ENCODE data around the gene ITPKB.

Gene ITPKB

DNA sequence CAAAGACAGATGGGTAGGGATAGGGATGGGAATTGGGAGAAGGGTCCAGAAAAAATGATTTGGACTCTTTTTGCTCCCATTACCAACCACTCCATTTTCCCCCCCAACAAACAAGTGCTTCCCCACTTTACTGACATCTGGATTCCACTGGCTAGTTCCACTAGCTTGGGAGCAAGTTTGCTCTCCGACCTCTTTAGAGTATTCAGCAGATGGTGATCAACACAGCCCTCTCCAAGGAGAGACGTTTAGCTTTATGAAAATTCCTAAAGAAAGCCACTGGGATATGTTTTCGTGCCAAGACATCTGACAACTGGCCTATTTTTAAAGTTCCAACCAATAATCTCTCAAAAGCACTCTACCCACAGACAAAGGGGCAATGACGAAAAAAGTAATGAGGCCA, 50.3 kb downstream of the ITPKB start:
- Histone ChIP-seq H3K9ac (ENCODE audit: low read depth, low read length) (no peak overlapping the region), H3K4me1 (ENCODE audit: insufficient read depth, low read length) (peaks cover 12% of the 10 kb centered on the region; the same call in 1 of the 2 replicates), H3K27ac (ENCODE audit: low read depth, low read length) (no peak overlapping the region), H3K4me3 (ENCODE audit: low read length) (no peak overlapping the region), H3K27me3 (ENCODE audit: insufficient read depth, low read length) (peaks cover 3% of the 10 kb centered on the region; the same call in 1 of the 2 replicates), H3K36me3 (ENCODE audit: insufficient read depth, low read length) (no peaks in the 10 kb centered on the region), H3K9me3 (ENCODE audit: insufficient read depth, low read depth, low read length) (no peaks in the 10 kb centered on the region)
- 83% methylated on average over 4 of the region's 4 CpGs for WGBS

DNA sequence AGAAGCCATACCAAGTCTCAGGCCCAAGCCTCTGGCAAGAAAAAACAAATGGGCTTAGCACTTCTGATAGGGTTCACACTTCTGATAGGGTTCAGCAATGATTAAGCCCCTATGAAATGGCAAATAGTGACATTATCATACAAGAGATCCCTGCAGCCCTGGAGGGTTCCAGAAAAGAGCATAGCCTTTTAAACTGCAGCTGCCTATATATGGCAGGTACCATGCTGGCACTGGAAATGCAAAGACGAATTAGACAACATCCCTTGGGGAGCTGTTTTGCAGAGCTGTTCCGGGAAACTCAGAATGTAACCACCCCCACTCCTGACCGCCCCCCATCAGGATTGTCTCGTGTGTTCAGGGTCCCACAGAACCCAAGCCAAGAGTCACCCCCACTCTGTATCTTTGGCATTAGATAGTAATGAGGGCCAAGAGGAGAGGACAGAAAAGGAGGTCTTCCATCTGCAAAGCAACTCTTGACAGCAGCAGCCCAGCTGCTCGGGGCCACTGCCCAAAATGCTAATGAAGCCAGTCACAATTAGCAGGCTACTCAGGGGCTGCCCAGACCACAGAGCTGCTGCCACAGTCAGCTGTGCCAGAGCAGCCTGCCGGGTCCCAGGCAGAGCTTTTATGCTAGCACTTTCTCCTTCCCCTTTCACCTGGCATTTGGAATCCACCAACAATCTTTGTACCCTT, 50.9 kb downstream of the ITPKB start:
- Histone ChIP-seq H3K4me3 (ENCODE audit: low read length) (no peak overlapping the region), H3K9ac (ENCODE audit: low read depth, low read length) (no peak overlapping the region), H3K27me3 (ENCODE audit: insufficient read depth, low read length) (peaks cover 7% of the 10 kb centered on the region), H3K4me1 (ENCODE audit: insufficient read depth, low read length) (peaks cover 12% of the 10 kb centered on the region; the same call in 1 of the 2 replicates), H3K36me3 (ENCODE audit: insufficient read depth, low read length) (no peaks in the 10 kb centered on the region), H3K27ac (ENCODE audit: low read depth, low read length) (no peak overlapping the region), H3K9me3 (ENCODE audit: insufficient read depth, low read depth, low read length) (no peaks in the 10 kb centered on the region)
- 54% methylated on average over 6 of the region's 6 CpGs for WGBS

- Histone ChIP-seq H3K4me3 (ENCODE audit: low read length) (no peak overlapping the region), H3K27me3 (ENCODE audit: insufficient read depth, low read length) (peaks cover 14% of the 10 kb centered on the region), H3K9me3 (ENCODE audit: insufficient read depth, low read depth, low read length) (no peaks in the 10 kb centered on the region), H3K9ac (ENCODE audit: low read depth, low read length) (no peak overlapping the region), H3K4me1 (ENCODE audit: insufficient read depth, low read length) (peaks cover 12% of the 10 kb centered on the region; the same call in 1 of the 2 replicates), H3K36me3 (ENCODE audit: insufficient read depth, low read length) (no peaks in the 10 kb centered on the region), H3K27ac (ENCODE audit: low read depth, low read length) (no peak overlapping the region)
- 95% methylated on average over 2 of the region's 2 CpGs for WGBS
Measured at GRCh38 chr1:226687426-226687825, 51.7 kb downstream of the ITPKB start.

- Histone ChIP-seq H3K27ac (ENCODE audit: low read depth, low read length) (no peak overlapping the region), H3K9ac (ENCODE audit: low read depth, low read length) (no peak overlapping the region), H3K36me3 (ENCODE audit: insufficient read depth, low read length) (no peaks in the 10 kb centered on the region), H3K9me3 (ENCODE audit: insufficient read depth, low read depth, low read length) (no peaks in the 10 kb centered on the region), H3K4me1 (ENCODE audit: insufficient read depth, low read length) (peaks cover 13% of the 10 kb centered on the region; the same call in 1 of the 2 replicates), H3K27me3 (ENCODE audit: insufficient read depth, low read length) (peaks cover 20% of the 10 kb centered on the region), H3K4me3 (ENCODE audit: low read length) (no peak overlapping the region)
- 91% methylated on average over 12 of the region's 12 CpGs for WGBS
Measured at GRCh38 chr1:226686440-226687425, 52.3 kb downstream of the ITPKB start.

DNA sequence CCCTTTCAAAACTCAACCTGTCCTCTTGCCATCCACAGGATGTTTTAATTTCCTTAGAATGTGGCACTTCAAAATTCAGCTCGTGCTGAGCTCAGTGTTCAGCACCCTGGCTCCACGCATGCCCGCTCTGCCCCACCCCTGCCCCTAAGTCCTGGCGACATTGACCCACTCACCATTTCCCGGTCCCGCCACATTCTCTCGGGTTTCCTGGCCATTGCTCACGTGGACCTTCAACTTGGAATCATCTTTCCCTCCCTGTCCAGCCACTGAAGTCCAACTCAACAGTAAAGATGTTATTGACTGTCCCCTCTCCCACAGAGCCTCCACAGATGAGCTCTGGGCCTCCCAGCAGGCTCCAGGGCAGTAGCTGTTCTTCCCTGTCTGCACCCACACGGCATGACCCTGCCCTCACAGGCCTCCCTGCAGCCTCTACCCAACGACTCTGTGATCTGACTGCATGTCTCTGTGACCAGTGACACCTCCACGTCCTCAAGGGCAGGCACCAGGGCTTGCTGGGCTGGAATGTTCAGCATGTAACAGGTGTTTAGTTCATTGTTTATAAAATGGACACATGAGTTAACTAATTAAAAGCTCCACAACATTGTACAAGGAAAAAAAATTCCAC, 53.8 kb downstream of the ITPKB start:
- Histone ChIP-seq H3K4me1 (ENCODE audit: insufficient read depth, low read length) (peaks cover 22% of the 10 kb centered on the region), H3K4me3 (ENCODE audit: low read length) (no peak overlapping the region), H3K36me3 (ENCODE audit: insufficient read depth, low read length) (no peaks in the 10 kb centered on the region), H3K27ac (ENCODE audit: low read depth, low read length) (no peak overlapping the region), H3K27me3 (ENCODE audit: insufficient read depth, low read length) (peaks cover 31% of the 10 kb centered on the region), H3K9ac (ENCODE audit: low read depth, low read length) (no peak overlapping the region), H3K9me3 (ENCODE audit: insufficient read depth, low read depth, low read length) (no peaks in the 10 kb centered on the region)
- 95% methylated on average over 11 of the region's 11 CpGs for WGBS

DNA sequence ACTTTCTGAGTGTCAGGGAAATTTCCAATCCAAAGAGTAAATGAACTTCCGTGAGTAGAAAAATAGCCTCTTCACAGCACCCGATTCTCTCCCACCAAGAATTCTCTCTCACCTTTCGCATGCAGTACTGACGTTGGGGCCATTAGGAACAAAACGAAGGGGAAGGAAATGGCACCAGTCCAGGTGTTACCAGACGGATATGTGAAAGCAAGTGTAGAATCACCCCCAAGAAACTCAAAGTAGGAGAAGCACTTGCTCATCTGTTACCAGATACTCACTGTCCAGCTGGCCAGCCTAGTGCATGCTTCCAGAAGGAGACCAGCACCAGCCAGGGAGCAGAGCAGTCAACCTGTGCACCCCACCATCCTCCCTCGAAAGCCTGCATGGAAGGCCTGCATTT, 55.1 kb downstream of the ITPKB start:
- Histone ChIP-seq H3K27me3 (ENCODE audit: insufficient read depth, low read length) (peaks cover 37% of the 10 kb centered on the region), H3K27ac (ENCODE audit: low read depth, low read length) (no peak overlapping the region), H3K4me1 (ENCODE audit: insufficient read depth, low read length) (peaks cover 29% of the 10 kb centered on the region), H3K4me3 (ENCODE audit: low read length) (no peak overlapping the region), H3K36me3 (ENCODE audit: insufficient read depth, low read length) (no peaks in the 10 kb centered on the region), H3K9ac (ENCODE audit: low read depth, low read length) (no peak overlapping the region), H3K9me3 (ENCODE audit: insufficient read depth, low read depth, low read length) (no peaks in the 10 kb centered on the region)
- 87% methylated on average over 7 of the region's 7 CpGs for WGBS

DNA sequence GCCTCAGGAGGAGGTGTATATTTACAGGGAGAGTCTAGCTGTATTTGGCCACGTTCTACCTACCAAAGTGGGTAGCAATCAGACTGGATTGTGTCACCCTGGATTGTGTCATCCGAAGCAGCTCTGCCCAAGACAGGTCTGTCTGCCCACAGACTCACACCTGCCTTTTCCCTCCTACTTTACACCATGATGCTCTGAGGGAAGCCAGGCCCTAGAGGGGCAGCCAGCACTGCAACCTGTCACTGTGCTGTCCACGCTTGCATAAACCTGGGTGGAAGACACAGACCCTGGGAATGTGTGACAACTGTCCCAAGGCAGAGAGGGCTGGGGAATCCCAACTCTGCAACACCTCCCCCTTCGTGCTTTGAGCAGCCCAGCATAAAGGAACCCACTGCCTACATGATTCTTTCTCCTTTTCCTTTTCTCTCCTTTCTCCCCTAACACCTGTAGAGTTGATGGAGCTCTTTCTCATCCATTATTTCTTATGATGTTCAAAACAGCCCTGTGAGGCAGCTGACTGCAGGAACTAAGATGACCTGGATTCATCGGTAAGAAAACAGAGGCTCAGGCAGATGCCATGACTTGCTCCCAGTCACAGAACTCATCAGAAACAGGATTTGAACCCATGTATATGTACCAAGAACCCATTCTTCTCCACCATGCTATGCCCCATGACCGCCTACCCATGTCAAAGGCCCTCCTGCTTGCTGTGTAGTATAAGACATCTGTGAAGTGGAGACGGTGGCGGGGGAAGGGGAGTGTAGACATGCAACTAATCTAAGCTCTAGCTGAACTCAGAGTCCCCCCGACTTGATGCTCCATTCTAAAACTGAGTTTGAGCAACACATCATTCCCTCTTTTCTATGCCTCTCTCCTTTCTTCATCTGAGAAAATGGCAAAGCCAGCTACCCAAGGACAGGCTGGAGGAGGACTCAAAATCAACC, 55.9 kb downstream of the ITPKB start:
- Histone ChIP-seq H3K9me3 (ENCODE audit: insufficient read depth, low read depth, low read length) (no peaks in the 10 kb centered on the region), H3K27me3 (ENCODE audit: insufficient read depth, low read length) (peaks cover 44% of the 10 kb centered on the region), H3K4me3 (ENCODE audit: low read length) (no peak overlapping the region), H3K4me1 (ENCODE audit: insufficient read depth, low read length) (peaks cover 33% of the 10 kb centered on the region), H3K9ac (ENCODE audit: low read depth, low read length) (no peak overlapping the region), H3K27ac (ENCODE audit: low read depth, low read length) (no peak overlapping the region), H3K36me3 (ENCODE audit: insufficient read depth, low read length) (no peaks in the 10 kb centered on the region)
- WGBS: 90% methylated on average over 9 of the region's 9 CpGs

GRCh38 chr1:226681652-226682493, 57.2 kb downstream of the ITPKB start:
- Histone ChIP-seq H3K36me3 (ENCODE audit: insufficient read depth, low read length) (no peaks in the 10 kb centered on the region), H3K9me3 (ENCODE audit: insufficient read depth, low read depth, low read length) (no peaks in the 10 kb centered on the region), H3K27ac (ENCODE audit: low read depth, low read length) (no peak overlapping the region), H3K4me3 (ENCODE audit: low read length) (no peak overlapping the region), H3K27me3 (ENCODE audit: insufficient read depth, low read length) (peaks cover 44% of the 10 kb centered on the region), H3K4me1 (ENCODE audit: insufficient read depth, low read length) (peaks cover 30% of the 10 kb centered on the region), H3K9ac (ENCODE audit: low read depth, low read length) (no peak overlapping the region)
- WGBS: 87% methylated on average over 4 of the region's 4 CpGs

DNA sequence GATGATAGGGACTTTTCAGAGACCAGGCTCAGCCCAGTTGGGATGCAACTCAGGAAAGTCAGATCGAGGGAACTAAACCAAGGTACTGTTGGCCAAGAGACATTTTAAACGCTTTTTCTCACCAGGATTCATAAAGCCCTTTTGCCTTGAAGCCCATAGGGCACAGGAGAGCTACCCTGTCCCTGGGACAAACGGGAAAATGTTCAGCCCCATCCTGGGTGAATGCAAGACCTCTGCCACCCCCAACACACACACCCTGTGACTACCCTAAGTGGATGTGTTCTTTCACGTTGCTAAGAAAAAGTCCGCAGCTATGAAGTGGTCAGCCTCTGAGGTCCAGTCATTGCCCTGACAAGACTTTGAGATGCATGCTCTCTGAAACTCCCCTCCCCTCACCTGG, 58.4 kb downstream of the ITPKB start:
- 17% methylated on average over 5 of the region's 5 CpGs for WGBS
- peak overlapping the region; percentile 16; the same call in 1 of the 2 replicates for H3K27ac ChIP-seq (ENCODE audit: low read depth, low read length)
- no peak overlapping the region for H3K9ac ChIP-seq (ENCODE audit: low read depth, low read length)
- H3K27me3 ChIP-seq (ENCODE audit: insufficient read depth, low read length): peaks cover 44% of the 10 kb centered on the region
- H3K4me3 ChIP-seq (ENCODE audit: low read length): peak overlapping the region; percentile 38
- H3K4me1 ChIP-seq (ENCODE audit: insufficient read depth, low read length): peaks cover 30% of the 10 kb centered on the region
- H3K36me3 ChIP-seq (ENCODE audit: insufficient read depth, low read length): no peaks in the 10 kb centered on the region
- no peaks in the 10 kb centered on the region for H3K9me3 ChIP-seq (ENCODE audit: insufficient read depth, low read depth, low read length)
